Superior temporal gyrus (tissue), 1 donor: ENCODE results near the gene PNMA8B.
A peak's percentile ranks its signal among the peaks of the same experiment; 100 is the strongest.
"Not testable (repeated sequence)": the region's sequence is repeated elsewhere in the genome, so short reads cannot be mapped to it uniquely, and the experiment has no call there.

Experiments used
- DNase-seq: peaks from one replicate; pipeline ENCODE4 v3.0.0-alpha.2; 2016; ENCODE audit errors: extremely low spot score

PNMA8B gene

DNA sequence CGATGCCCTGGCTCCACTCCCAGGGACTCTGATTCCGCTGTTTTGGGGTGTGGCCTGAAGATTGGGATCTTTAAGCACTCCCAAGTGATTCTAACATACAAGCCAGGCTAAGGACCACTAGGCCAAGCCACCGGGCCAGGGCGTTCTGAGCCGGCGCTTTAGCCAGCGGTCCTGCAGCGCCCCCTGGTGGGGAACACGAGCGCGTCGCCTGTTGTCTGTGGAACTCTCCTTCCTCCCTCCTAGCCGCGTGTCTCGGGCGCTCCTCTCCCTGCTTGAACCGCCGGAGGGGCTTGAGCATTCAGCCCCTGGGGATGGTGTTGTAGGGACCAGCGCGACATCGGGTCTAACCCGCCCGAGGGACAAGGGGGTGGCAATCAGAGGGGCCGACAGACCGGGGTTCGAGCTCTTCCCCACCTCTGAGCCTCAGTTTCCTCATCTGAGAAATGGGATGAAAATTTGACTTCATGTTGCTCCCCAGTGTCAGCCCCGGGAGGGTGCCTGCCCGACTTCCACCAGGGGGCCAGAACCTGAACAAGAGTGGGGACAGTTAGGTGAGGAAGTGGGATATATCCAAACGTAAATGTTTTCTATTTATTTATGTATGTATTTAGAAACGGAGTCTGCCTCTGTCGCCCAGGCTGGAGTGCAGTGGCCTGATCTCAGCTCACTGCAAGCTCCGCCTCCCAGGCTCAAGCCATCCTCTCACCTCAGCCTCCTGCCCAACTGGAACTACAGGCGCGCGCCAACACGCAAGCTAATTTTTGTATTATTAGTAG, 18.0 kb upstream of the PNMA8B start:
- DNase-seq = peak; percentile 88

GRCh38 chr19:46511237-46511636, 15.6 kb upstream of the PNMA8B start:
- no peak for DNase-seq

DNA sequence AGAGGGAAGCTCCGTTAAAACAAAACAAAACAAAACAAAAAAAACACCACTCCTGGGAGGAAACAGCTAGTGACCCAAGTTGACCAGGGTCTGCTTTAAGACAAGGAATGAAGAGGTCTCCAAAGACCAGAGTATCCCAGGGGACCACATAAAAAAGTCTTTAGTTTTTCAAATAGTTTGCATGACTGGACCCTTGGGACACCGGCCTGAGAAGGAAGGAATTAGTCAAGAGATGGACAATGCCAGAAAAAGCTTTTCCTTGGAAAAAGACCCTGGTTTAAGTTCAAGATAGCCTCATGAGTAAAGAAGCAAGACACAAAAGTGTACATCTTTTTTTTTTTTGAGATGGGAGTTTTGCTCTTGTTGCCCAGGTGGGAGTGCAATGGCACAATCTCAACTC, 12.5 kb upstream of the PNMA8B start:
- no peak for DNase-seq

- DNase-seq = no peak
These were observed 8.3 kb upstream of the PNMA8B start for GRCh38 chr19:46503848-46504453.

DNA sequence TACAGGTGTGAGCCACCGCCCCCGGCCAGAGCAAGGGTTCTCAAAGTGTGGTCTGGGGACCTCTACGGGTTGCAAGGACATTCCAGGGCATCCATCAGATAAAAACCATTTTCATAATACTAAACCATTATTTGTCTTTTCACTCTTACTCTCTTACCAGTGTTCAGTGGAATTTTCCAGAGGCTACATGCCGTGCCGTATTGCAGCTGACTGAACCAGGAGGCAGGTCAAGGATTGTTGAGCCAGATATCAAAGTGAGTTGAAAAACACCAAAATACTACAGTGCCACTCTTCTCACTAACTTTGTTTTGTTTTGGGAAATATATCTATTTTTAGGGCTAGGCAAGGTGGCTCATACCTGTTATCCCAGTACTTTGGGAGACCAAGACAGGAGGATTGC, 7.2 kb upstream of the PNMA8B start:
- no peak for DNase-seq

GRCh38 chr19:46499692-46500091, 4.0 kb upstream of the PNMA8B start:
- no peak for DNase-seq

- no peak for DNase-seq
These were observed 2.1 kb upstream of the PNMA8B start for GRCh38 chr19:46497773-46498172.

GRCh38 chr19:46496886-46497285, 1.2 kb upstream of the PNMA8B start:
- not testable (repeated sequence) for DNase-seq

DNA sequence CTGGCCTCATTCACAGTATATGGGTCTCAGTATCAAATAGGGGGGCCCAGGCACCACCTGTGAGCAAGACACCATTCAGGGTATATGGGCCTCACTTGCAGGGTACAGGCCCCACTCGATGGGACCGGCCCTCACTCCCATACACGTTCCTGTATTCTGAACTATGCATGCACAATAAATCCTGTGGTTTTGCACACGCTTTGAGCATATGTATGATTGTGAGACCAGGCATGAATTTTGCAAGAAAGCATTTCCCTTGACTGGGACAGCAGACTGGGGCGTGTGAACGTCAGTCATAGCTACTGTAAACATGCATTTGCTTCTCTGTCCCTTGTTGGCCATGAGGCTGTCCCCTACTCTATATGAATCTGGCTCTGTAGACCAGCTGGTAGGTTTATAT, 637 bp upstream of the PNMA8B start:
- DNase-seq = no peak

DNA sequence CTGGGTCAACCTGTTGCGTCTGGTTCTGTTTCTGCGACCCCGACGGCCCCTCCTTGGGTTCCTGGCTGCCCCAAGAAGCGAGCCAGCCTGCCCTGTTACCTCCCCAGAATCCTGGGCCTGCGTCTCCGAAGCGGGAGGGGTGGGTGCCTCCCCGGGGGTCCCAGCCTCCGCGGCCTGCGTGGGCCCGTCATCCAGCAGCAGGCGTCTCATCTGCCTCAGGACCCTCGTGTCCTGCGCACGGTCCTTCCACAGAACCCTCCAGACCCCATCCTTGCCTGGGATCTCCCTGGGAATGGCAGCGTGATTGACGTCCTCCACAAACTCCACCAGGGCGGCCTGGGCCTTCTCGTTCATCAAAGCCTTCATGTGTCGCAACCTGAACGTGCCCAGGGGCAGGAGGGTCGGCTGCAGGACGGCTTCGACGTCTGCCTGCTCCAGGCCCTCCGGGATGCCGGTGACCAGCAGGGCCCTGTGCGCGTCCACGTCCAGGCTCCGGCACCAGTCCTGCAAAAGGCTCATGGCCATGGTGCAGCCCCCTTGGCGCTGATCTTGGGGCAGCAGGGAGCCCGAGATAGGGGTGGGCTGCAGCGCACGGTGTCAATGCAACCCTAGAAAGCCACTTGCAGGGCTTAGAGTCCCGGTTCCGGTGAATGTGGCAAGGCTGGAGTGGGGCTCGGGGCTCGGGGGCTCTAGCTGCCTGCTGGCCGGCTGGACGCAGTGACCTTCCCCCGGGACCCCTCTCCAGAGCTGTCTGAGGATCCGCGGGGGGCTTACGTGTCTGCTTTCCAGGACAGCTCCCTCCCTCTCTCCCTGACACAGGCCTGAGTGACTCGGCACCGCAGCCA, 504 bp downstream of the PNMA8B start:
- no peak for DNase-seq

- no peak for DNase-seq
These were observed 1.3 kb downstream of the PNMA8B start for GRCh38 chr19:46494146-46494940.

DNA sequence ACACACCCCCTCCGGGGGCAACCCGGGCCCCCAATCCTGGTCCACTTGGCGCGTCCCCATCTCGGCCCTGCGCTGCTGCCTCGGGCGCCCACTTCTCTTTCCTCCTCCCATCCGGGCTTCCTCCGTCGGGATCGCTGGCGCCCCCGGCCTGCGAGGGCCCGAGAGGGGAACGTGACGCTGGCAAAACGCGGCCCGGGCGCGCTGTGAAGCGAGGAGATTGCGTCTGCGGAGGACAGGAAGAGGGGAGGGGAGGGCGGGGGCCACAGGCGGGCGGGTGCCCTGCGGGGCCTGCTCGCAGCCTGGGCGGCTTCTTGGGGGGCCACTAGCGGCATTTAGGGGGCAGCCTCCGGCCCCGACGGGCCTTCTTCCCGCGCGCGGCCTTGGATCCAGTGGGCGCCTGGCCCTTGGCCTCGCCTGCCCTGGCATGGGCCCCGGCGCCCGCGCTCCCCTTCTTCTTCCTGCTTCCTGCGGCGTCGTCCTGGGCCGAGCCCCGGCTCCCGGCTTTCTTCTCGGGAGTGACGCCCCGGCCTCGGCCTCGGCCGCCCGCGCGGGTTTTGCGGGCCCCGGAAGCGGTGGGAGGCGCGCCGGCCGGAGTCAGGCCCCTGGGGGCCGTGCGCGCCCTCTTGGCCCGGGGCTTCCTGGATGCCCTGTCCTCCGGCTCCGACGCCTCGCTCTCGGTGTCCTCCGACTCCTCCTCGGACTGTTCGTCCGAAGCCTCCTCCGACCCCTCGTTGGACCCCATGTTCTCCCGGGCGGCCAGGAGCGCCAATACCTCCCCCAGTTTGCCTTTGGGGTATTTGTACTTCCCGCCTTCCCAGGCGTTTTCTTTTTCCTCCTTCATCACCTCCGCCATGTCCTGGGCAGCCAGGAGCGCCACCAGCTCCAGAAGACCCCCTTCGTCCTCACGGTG, 2.2 kb downstream of the PNMA8B start:
- no peak for DNase-seq

DNA sequence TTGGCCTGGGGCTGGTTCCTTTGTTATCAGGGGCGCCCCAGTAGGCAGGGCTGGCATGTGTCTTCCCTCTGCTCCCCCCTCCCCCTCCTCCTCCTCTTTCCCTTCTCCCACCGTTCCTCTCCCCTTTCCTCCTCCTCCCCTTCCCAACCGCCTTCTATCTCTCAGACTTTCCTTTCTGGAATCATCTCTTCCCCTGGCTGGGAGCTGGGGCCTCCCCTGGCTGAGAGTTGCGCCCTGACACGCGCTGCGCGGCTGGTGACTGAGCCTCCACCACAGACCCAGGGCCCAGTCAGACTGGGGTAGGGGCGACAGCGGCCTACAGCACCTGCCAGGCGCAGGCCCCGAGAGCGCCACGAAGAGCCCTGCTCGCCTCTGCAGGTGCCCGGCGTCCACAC, 2.8 kb downstream of the PNMA8B start:
- no peak for DNase-seq

DNA sequence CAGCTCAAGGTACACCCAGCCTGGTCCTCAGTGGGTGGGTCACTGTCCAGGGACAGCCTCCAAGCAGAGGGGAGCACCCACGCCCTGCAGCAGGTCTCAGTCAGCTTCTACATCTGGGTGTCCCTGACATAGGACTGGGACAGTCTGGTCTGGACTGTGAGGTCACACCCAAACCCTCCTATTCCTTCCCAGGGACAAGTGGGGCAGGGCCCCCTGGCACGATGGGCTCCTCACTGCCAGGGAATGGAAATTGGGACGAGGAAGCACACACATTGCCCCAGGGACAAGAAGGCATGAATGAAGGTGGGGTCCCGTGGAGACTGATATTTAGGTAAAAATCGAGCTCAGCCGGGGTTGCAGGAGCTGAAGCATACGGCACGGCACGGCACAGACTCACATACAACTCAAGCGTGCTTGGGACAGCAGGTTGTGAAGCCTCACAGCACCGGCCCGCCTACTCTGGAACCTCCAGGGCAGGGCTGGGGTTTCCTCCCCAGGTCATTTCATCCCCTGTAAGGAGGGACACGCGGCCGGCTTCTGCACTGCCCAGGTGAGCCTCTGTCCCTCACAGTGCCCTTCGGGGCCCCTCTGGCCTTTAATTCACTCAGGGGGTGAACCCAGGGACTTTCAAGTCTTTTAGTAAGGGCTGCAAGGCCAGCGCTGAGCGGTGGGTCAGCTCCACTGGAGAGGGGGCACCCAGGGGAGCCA, 3.5 kb downstream of the PNMA8B start:
- DNase-seq = no peak

DNA sequence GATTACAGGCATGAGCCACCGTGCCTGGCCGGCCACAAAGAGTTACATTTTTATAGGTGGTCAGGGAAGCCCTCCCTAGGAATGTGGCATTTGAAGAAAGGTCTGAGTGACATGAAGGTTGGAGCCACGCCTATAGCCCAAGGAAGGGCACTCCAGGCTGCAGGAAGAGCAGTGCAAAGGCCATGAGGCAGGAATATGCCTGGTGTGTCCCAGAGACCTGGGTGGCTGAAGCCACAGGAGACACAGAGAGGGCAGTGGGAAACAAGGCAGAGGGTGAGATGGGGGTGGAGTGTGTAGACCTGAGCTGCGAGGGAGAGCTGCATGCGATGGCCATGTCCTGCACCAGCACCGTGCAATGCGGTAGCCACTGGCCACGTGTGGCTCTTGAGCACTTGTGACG, 4.9 kb downstream of the PNMA8B start:
- DNase-seq = no peak

DNA sequence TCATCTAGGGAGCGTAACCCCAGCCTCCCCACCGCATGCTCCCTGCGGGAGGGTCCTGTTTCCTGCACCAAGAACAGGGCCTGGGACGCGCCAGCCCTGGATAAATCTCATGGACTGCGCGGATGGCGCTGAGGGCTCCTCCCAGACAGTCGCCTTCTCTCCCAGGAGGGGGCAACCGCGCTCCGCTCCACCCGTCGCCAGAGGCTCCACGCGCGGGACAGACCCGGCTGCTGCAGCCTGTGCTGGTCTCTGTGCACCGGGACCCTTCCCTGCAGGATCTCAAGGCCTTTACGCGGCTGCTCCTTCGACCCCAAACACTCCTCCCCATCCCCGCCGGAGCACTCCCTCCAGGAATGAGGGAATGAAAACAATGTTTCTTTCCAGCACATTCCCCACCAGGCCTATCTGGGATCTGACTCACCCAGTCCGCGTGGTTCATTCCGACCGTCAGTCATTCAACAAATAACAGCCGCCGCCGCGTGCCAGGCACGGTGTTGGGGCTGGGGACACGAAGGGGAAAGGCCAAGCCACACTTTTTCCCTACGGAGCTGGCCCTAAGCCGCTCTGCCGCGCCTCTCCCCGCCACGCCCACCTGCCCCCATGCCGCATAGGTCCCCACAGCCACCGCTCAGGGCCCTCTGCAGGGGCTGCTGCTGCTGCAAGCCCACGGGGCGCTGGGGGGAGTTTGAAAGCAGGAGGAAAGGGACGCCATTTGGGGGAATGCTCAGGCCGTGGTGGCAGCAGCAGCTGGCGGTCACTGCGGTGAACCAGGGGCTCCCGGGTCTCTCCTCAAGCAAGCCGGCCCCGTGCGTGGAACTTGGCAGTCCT, 6.0 kb downstream of the PNMA8B start:
- peak; percentile 62 for DNase-seq

GRCh38 chr19:46488551-46488950, 7.1 kb downstream of the PNMA8B start:
- no peak for DNase-seq

DNA sequence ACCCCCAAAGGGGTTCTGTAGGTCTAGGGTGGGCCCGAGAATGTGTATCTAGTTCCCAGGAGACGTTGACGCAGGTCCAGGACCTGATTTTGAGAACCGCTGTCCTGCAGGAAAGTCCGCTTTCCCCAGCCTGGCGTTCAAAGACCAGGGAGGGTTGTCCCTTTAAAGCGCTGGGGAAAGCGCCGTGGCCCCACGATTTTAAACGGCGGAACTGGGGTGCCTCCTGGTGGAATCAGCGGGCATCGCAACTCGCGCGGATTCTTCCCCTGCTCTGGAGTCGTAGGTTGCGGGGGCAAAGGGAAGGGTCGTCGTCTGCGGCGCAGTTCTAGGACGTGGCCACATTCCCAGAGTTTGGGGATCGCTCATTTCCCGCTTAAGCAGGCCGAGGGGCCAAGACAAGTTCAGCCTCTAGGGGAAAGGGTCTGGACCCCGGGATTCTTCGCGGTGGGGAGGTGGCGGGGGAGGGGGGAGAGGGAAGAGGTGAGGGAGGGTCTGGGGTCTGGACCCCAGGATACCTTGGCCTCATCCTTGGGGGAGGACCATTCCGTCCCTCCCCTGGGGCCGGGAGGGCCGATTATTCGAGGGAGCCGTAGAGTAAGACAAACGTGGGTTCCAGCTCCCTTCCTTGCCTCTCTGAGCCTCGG, 7.7 kb downstream of the PNMA8B start:
- DNase-seq = peak; percentile 94
